Measurements from ENCODE around the gene IVD. TPM values are rescaled to one million over a fixed set of nuclear protein-coding genes. Genes with fewer than 3 reads are reported as not detected.
A peak's percentile ranks its signal among the peaks of the same experiment; 100 is the strongest.

The IVD gene
- 86.7 and 93.1 TPM in 2 replicates for total RNA-seq (2021)
- long read RNA-seq, transcript IVD-206 (12 exons, 1,809 nt): major isoform, 491 of 663 reads
- long read RNA-seq, partial matches to known transcripts: 38 of 663 reads
- long read RNA-seq, other reads (novel, unspliced or antisense): 133 of 663 reads

- peaks cover 7% of the 10 kb centered on the region for H3K79me1 ChIP-seq (ENCODE audit: insufficient read depth, low read depth, low read length, poor library complexity, severe bottlenecking)
- Mint-ChIP-seq H3K27ac (peak within 1 kb of the TSS; percentile 90 to 97 (median 95); a peak in 6 of 7 replicates), H3K9me3 (no peaks in the 10 kb centered on the region), H3K4me1 (peaks cover 17 to 22% of the 10 kb centered on the region in 2 experiments), H3K4me3 (peak within 1 kb of the TSS; percentile 85 to 93), H3K36me3 (ENCODE audit: insufficient read depth in 1 of 3, low read depth in 3 of 3) (peaks cover 22 to 36% (median 30%) of the 10 kb centered on the region in 3 experiments; a peak in 6 of 7 replicates), H3K27me3 (ENCODE audit: low read depth) (no peaks in the 10 kb centered on the region)
- H3K14ac ChIP-seq (ENCODE audit: insufficient read depth, low read length): peak within 1 kb of the TSS; percentile 70; the same call in 1 of the 2 replicates
- H3K9me3 ChIP-seq (ENCODE audit: control insufficient read depth, low read depth, low read length): no peaks in the 10 kb centered on the region
- TF ChIP-seq CTCF (conservative IDR thresholded peaks at IDR 0.05): no peak
- peak within 1 kb of the TSS; percentile 65 for H2AFZ ChIP-seq (ENCODE audit: low read length)
- H2BK12ac ChIP-seq (ENCODE audit: insufficient read length, low read depth, low read length): no peak within 1 kb of the TSS
- H3K4ac ChIP-seq (ENCODE audit: low read depth, low read length): no peak within 1 kb of the TSS
- H3K9ac ChIP-seq (ENCODE audit: extremely low read depth, insufficient read length, low read length): peak within 1 kb of the TSS; percentile 79
- H2BK120ac ChIP-seq (ENCODE audit: low read depth, low read length, poor library complexity, severe bottlenecking): no peak within 1 kb of the TSS
- H2BK20ac ChIP-seq (ENCODE audit: low read depth, low read length, poor library complexity, severe bottlenecking): no peak within 1 kb of the TSS
- H4K8ac ChIP-seq (replicated peaks; ENCODE audit: insufficient read length, low read depth, low read length): no peak within 1 kb of the TSS
- H3K27ac ChIP-seq (ENCODE audit: insufficient read length, low read depth, low read length): no peak within 1 kb of the TSS
- H3T11ph ChIP-seq (ENCODE audit: low read length): no peak within 1 kb of the TSS
- H3K4me2 ChIP-seq (ENCODE audit: insufficient read depth, insufficient read length, low read length): peak within 1 kb of the TSS; percentile 66
- H3K79me2 ChIP-seq (ENCODE audit: insufficient read depth, low read length): peaks cover 3% of the 10 kb centered on the region; the same call in 1 of the 2 replicates
- no peak within 1 kb of the TSS for H2BK15ac ChIP-seq (ENCODE audit: low read depth, low read length)
- H4K91ac ChIP-seq (ENCODE audit: insufficient read length, low read depth, low read length): no peak within 1 kb of the TSS
- H3K23me2 ChIP-seq (ENCODE audit: insufficient read length, low read depth, low read length, poor library complexity, severe bottlenecking): peaks cover 6% of the 10 kb centered on the region
- H3K27me3 ChIP-seq (ENCODE audit: insufficient read depth, low read length): no peaks in the 10 kb centered on the region
- no peaks in the 10 kb centered on the region; the same call in 1 of the 2 replicates for H3K4me1 ChIP-seq (ENCODE audit: insufficient read depth, low read length)
- no peak within 1 kb of the TSS for H3K23ac ChIP-seq (ENCODE audit: insufficient read length, low read depth, low read length)
- no peaks in the 10 kb centered on the region for H4K20me1 ChIP-seq (ENCODE audit: control insufficient read depth, insufficient read depth, insufficient read length)
- DNase-seq: peak; percentile 97
- H2BK5ac ChIP-seq (ENCODE audit: insufficient read length, low read length): no peak within 1 kb of the TSS
- H3K56ac ChIP-seq (ENCODE audit: insufficient read length, low read depth, low read length): no peak within 1 kb of the TSS
- no CpG with 5 or more reads among the region's 54 CpGs for WGBS (ENCODE audit: extremely low coverage, insufficient read length, low lambda C conversion rate)
- H4K5ac ChIP-seq (ENCODE audit: insufficient read length, low read depth, low read length): no peak within 1 kb of the TSS
- H3K18ac ChIP-seq (ENCODE audit: insufficient read length, low read depth, low read length): peak within 1 kb of the TSS; percentile 43
- H2AK5ac ChIP-seq (ENCODE audit: insufficient read length, low read length): no peak within 1 kb of the TSS
These were observed at the start of gene IVD for GRCh38 chr15:40405501-40406381. TSS of gene IVD (plus strand) at chr15:40405795. CDS start at chr15:40405828, 33 bp downstream.
